Endodermal cell (in vitro differentiated cells): ENCODE data around the gene PPM1M. TPM values are rescaled to one million over a fixed set of nuclear protein-coding genes. Genes with fewer than 3 reads are reported as not detected.
A peak's percentile ranks its signal among the peaks of the same experiment; 100 is the strongest.

ENCODE experiments used
- DNase-seq: peaks from one replicate; pipeline ENCODE4 v3.0.0-alpha.2; 2017
- H3K27ac ChIP-seq: 2 replicates; pipeline ENCODE4 v1.5.1; 2013; ENCODE audit warnings: mild to moderate bottlenecking, low read depth, low read length, moderate library complexity
- H3K27me3 ChIP-seq: 2 replicates; pipeline ENCODE4 v1.6.1; 2013; ENCODE audit warnings: mild to moderate bottlenecking, low read length, moderate library complexity; ENCODE audit not compliant: insufficient read depth, control insufficient read depth, poor library complexity, severe bottlenecking
- H3K36me3 ChIP-seq: 2 replicates; pipeline ENCODE4 v1.7.0; 2013; ENCODE audit warnings: mild to moderate bottlenecking, low read length, moderate library complexity; ENCODE audit not compliant: control insufficient read depth, insufficient read depth
- H3K4me1 ChIP-seq: one replicate; pipeline ENCODE4 v1.7.0; 2013; ENCODE audit warnings: low read length; ENCODE audit not compliant: control insufficient read depth, insufficient read depth
- H3K4me3 ChIP-seq: 2 replicates; pipeline ENCODE4 v1.5.1; 2013; ENCODE audit warnings: mild to moderate bottlenecking, low read length, moderate library complexity
- H3K9ac ChIP-seq: 2 replicates; pipeline ENCODE4 v1.6.1; 2013; ENCODE audit warnings: mild to moderate bottlenecking, low read length, moderate library complexity; ENCODE audit not compliant: poor library complexity, severe bottlenecking; ENCODE audit errors: extremely low read depth
- H3K9me3 ChIP-seq: 2 replicates; pipeline ENCODE4 v1.6.1; 2013; ENCODE audit warnings: mild to moderate bottlenecking, low read length, moderate library complexity; ENCODE audit not compliant: control insufficient read depth
- H3K27ac Mint-ChIP-seq: 2 replicates; pipeline ENCODE4 v1.8.0; 2020; ENCODE audit warnings: mixed read lengths
- H3K27me3 Mint-ChIP-seq: 2 replicates; pipeline ENCODE4 v1.8.0; 2021; ENCODE audit warnings: mild to moderate bottlenecking, mixed read lengths; ENCODE audit not compliant: insufficient read depth
- H3K36me3 Mint-ChIP-seq: 2 replicates; pipeline ENCODE4 v1.8.0; 2020; ENCODE audit warnings: low read depth, mixed read lengths
- H3K4me1 Mint-ChIP-seq: 2 replicates; pipeline ENCODE4 v1.8.0; 2020; ENCODE audit warnings: mixed read lengths
- H3K4me3 Mint-ChIP-seq: 2 replicates; pipeline ENCODE4 v1.8.0; 2020; ENCODE audit warnings: mild to moderate bottlenecking, moderate library complexity, mixed read lengths
- H3K9me3 Mint-ChIP-seq: 2 replicates; pipeline ENCODE4 v1.8.0; 2020; ENCODE audit warnings: mild to moderate bottlenecking, mixed read lengths
- WGBS, 2 experiments: methylation state at CpG; one replicate each; pipeline versions ENCODE4 v1.1.5 to v1.1.7; 2013; ENCODE audit warnings: missing lambda C conversion rate in 2 of 2, mixed read lengths in 1 of 2; ENCODE audit not compliant: insufficient coverage in 1 of 2, insufficient read length in 1 of 2; 5-methylcytosine and 5-hydroxymethylcytosine counted together
- total RNA-seq, 2 donors: library from RNA; stranded (reverse); fragmentation: NEBNext Ultra II Directional in 1 of 2; extraction: Animal tissue kit (Norgen Biotek cat#: 25700) in 1 of 2; gene quantifications; 2 replicates in 1 of 2; 3 replicates in 1 of 2; pipeline ENCODE4 v1.2.1, GENCODE V29; 2021
- TF ChIP-seq, protein P1 (sequence below): fragments of 200-600 bp; sonication (generic); conservative IDR thresholded peaks from 2 replicates; pipeline ENCODE4 v1.5.0; 2021; ENCODE audit warnings: antibody characterized with exemption, mild to moderate bottlenecking

PPM1M gene
- total RNA-seq, 2 donors from 2014 or later, result 6.7 to 6.8 TPM

DNA sequence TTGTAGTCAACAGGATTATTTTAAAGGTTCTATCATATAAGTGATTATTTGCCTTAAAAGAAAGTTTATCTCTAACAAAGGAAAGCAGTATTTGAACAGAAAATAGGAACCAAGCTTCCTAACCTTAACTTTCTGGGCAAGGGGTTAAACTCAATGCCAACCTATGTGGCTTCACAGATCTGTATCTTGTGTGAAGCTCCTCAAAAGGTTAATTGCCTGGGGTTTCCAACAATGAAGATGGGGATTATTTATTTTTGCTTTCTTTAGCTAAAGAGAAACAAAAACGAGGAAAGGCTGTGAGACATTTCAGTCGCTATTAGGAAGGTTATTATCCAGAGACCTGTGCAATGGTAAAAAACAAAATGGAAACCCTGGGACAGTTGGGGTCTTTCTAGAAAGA lies 34.0 kb downstream of the PPM1M start:
- Histone ChIP-seq H3K9ac (peak overlapping the region; percentile 77), H3K4me3 (peak overlapping the region; percentile 96), H3K27me3 (no peaks in the 10 kb centered on the region), H3K4me1 (peaks cover 11% of the 10 kb centered on the region), H3K27ac (peak overlapping the region; percentile 71), H3K9me3 (no peaks in the 10 kb centered on the region), H3K36me3 (peaks cover 15% of the 10 kb centered on the region)
- 71 to 83% methylated on average over 1 to 2 of the region's 2 CpGs for WGBS, 2 experiments
- DNase-seq, result no peak
- peak overlapping the region; percentile 95 for H3K4me3 Mint-ChIP-seq
- no peaks in the 10 kb centered on the region for H3K27me3 Mint-ChIP-seq
- no peaks in the 10 kb centered on the region for H3K9me3 Mint-ChIP-seq
- peak overlapping the region; percentile 100 for H3K27ac Mint-ChIP-seq
- TF ChIP-seq, protein P1, sequence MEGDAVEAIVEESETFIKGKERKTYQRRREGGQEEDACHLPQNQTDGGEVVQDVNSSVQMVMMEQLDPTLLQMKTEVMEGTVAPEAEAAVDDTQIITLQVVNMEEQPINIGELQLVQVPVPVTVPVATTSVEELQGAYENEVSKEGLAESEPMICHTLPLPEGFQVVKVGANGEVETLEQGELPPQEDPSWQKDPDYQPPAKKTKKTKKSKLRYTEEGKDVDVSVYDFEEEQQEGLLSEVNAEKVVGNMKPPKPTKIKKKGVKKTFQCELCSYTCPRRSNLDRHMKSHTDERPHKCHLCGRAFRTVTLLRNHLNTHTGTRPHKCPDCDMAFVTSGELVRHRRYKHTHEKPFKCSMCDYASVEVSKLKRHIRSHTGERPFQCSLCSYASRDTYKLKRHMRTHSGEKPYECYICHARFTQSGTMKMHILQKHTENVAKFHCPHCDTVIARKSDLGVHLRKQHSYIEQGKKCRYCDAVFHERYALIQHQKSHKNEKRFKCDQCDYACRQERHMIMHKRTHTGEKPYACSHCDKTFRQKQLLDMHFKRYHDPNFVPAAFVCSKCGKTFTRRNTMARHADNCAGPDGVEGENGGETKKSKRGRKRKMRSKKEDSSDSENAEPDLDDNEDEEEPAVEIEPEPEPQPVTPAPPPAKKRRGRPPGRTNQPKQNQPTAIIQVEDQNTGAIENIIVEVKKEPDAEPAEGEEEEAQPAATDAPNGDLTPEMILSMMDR, result no peak
- peaks cover 46% of the 10 kb centered on the region for H3K4me1 Mint-ChIP-seq
- peaks cover 6% of the 10 kb centered on the region for H3K36me3 Mint-ChIP-seq

DNA sequence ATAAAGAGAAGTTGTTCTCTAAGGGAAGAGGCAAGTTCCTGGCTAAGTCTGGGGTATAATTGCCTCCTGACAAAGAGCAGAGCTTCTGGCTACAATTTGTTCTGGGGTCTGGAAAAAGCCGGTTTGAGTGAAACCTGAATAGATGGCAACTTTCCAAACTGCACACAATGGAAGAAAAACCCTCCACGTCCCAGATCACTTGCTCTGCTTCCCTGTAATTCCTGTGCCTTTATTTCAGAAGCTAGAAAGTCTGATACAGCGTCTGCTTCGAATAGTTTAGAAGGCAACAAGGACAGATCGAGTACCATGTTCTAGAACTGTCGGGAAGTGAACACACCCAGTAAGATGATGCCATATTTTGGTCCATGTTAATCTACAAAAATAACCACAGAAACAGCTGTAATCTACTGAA lies 34.5 kb downstream of the PPM1M start:
- H3K4me3 Mint-ChIP-seq, result peak overlapping the region; percentile 95

DNA sequence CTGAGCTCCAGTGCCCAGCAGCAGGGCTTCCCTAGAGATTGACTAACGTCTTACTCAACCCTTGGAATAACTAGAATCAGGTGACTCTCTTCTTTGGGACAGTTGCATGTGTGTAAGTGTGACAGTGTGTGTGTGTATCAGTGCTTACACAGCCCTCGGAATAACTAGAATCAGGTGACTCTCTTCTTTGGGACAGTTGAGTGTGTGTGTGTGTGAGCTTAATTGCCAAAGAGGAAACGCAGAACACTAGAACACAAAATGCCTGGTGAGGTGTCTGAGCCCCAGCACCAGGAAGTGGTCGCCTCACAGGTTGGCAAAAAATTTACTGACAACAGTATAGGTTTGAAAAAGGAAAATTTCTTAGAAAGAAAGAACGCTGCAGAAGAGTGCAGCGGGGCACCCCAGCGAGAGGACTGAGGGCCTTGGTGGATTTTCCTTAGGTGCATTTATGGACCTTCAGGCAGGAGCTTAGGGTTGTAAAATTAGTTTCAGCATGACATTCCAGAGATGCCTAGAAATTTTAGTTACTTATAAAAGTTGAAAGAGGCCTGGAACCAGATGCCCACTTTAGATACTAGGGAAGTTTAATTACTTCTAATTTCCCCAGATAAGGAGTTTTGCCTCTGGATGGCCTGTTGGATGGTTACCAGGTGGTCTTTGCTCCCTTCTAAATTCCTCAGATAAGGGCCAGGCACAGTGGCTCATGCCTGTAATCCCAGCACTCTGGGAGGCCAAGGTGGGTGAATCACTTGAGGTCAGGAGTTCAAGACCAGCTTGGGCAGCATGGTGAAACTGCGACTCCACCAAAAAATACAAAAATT lies 36.6 kb downstream of the PPM1M start:
- peak overlapping the region; percentile 58 for H3K27ac Mint-ChIP-seq

More for the DNA sequence above, 34.5 kb downstream of the PPM1M start:
- WGBS, 2 experiments, result 92% methylated on average over 6 of the region's 6 CpGs
- Histone ChIP-seq H3K9me3 (no peaks in the 10 kb centered on the region), H3K4me3 (peak overlapping the region; percentile 96), H3K27me3 (no peaks in the 10 kb centered on the region), H3K36me3 (peaks cover 15% of the 10 kb centered on the region), H3K27ac (peak overlapping the region; percentile 71), H3K9ac (peak overlapping the region; percentile 77), H3K4me1 (peaks cover 12% of the 10 kb centered on the region)
- H3K9me3 Mint-ChIP-seq, result no peaks in the 10 kb centered on the region
- peak overlapping the region; percentile 100 for H3K27ac Mint-ChIP-seq
- H3K27me3 Mint-ChIP-seq, result no peaks in the 10 kb centered on the region
- H3K36me3 Mint-ChIP-seq, result peaks cover 4% of the 10 kb centered on the region
- DNase-seq, result no peak
- peaks cover 46% of the 10 kb centered on the region for H3K4me1 Mint-ChIP-seq
- TF ChIP-seq, protein P1, result no peak

More for the DNA sequence above, 36.6 kb downstream of the PPM1M start:
- DNase-seq, result no peak
- Mint-ChIP-seq H3K36me3 (no peaks in the 10 kb centered on the region), H3K4me3 (no peak overlapping the region), H3K27me3 (no peaks in the 10 kb centered on the region), H3K4me1 (peaks cover 42% of the 10 kb centered on the region), H3K9me3 (no peaks in the 10 kb centered on the region)
- TF ChIP-seq, protein P1, result no peak
- no peaks in the 10 kb centered on the region for H3K9me3 ChIP-seq
- WGBS, 2 experiments, result 95 to 96% methylated on average over 7 to 8 of the region's 8 CpGs
- no peaks in the 10 kb centered on the region for H3K27me3 ChIP-seq
- peaks cover 3% of the 10 kb centered on the region for H3K36me3 ChIP-seq
- H3K9ac ChIP-seq, result no peak overlapping the region
- H3K4me1 ChIP-seq, result peaks cover 12% of the 10 kb centered on the region
- H3K27ac ChIP-seq, result no peak overlapping the region
- no peak overlapping the region for H3K4me3 ChIP-seq
